GM19455 (cell line): Measurements from ENCODE around the gene IP6K1.
"Not testable (repeated sequence)": the region's sequence is repeated elsewhere in the genome, so short reads cannot be mapped to it uniquely, and the experiment has no call there.

ENCODE experiments used
- ATAC-seq: cut with Tn5 transposase; IDR thresholded peaks from one replicate; pipeline ENCODE4 v1.9.1; 2021; ENCODE audit not compliant: unreplicated experiment

Gene IP6K1

DNA sequence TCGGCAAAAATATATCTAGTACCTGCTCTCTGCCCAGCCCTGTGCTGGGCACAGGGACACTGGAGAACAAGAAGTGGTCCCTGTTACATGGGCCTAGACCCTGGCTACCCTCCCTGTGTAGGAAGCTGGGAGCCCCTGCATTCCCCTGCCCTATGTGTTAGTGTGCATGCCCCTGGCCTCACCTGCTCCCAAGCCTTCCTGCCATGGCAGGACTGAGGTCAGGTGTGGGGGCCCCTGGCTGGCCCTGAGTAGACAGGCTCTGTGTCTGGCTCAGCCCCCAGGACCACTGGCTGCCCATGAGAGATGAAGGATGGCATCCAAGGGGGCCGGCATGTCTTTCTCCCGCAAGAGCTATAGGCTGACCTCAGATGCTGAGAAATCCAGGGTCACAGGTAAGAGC, 95.5 kb downstream of the IP6K1 start:
- not testable (repeated sequence) for ATAC-seq

- ATAC-seq, result not testable (repeated sequence)
Measured at GRCh38 chr3:49689908-49690624, 96.3 kb downstream of the IP6K1 start.

- no peak for ATAC-seq
Measured at GRCh38 chr3:49689046-49689907, 97.1 kb downstream of the IP6K1 start, which contains the start of the genes MST1 and RNF123. MST1 (minus strand) TSS chr3:49689474; CDS start chr3:49688691, 783 bp downstream. RNF123 (plus strand) TSS chr3:49689557; CDS start chr3:49691166, 1,609 bp downstream.

GRCh38 chr3:49688338-49689045, 97.8 kb downstream of the IP6K1 start:
- not testable (repeated sequence) for ATAC-seq

- not testable (repeated sequence) for ATAC-seq
Measured at GRCh38 chr3:49687424-49687795, 98.9 kb downstream of the IP6K1 start.

DNA sequence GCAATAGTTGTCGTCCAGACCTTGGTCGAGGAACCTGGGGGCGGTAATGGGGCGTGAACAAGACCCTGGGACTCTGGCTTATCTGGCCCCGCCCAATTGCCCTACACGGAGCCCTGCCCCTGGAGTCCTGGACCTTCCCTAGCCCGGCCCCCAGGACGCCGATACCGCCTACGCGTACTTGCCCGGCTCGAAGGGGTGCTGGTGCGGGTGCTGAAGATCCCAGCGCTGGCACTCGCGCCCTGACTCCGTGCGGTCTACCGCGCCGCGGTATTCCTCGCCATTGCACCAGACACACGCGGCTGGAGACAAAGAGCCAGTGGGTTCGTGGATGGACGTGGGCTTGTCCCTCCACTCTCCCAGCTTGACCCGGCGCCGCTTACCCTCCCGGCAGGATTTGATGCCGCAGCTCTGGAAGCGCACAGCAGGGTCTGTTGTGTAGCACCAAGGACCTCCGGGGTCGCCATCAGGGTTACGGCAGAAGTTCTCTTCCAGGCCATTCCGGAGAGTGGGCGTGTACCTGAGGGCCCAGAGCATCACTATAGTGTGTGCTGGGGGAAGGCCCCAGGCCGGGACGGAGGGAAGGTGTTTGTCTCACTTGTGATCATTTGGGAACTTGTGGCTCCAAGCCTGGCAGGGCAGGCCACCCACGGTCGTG, 99.4 kb downstream of the IP6K1 start:
- not testable (repeated sequence) for ATAC-seq

DNA sequence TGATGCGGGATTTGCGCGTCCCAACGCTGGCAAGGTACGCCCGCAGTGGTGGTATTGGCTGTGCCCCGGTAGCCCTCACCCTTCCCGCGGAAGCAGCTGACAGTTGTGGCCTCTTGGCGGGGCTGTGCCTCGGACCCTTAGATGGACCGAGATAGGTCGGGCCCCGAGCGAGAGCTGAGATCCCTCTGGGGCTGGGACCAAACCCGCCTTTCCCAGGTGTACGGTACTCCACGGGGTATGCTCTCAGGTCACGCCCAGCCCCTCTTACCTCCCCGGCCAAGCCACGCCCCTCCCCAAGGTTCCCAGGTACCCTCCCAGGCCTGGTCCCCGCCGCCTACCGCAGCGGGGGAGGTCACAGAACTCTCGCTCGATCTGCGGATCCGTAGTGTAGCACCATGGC, 100.0 kb downstream of the IP6K1 start:
- ATAC-seq, result not testable (repeated sequence)

GRCh38 chr3:49685846-49686245, 100.5 kb downstream of the IP6K1 start:
- ATAC-seq, result not testable (repeated sequence)

- ATAC-seq, result not testable (repeated sequence)
Measured at GRCh38 chr3:49685103-49685502, 101.2 kb downstream of the IP6K1 start.

DNA sequence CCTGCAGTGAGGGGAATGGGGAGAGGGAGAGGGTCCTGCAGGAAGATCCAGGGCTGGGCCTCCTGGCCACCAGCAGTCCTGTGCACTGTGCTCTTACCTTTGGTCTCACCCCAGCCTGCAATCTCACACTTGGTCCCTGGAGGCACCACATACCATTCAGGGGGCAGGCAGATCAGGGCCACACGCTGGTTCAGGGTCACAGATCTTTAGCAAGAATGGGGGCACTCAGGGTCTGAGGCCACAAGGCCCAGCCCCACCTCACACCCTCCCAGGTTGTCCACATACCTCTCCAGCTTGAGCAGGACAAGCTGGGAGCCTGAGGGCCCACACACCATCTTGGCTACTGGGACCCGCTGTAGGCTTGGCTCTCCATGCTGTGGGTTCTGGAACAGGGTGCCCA, 101.9 kb downstream of the IP6K1 start:
- not testable (repeated sequence) for ATAC-seq

DNA sequence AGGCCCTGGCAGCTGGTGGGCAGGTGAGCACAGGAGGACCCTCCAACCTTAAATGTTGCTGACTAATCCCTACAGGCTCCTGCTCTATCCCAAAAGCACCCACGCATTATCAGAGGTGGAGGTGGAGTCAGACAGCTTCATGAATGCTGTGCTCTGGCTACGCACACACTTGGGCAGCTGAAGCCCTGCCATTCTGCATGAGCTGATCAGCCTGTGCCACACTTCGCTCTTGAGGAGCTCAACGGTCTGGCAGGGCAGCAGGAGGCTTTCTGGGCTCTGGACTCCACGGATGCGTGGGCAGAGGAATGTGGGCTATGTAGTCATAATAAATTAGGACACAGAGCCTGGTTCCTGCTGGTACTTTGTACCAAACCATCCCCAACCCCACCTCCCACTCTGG, 103.2 kb downstream of the IP6K1 start:
- no peak for ATAC-seq

- no peak for ATAC-seq
Measured at GRCh38 chr3:49681543-49681942, 104.8 kb downstream of the IP6K1 start.

DNA sequence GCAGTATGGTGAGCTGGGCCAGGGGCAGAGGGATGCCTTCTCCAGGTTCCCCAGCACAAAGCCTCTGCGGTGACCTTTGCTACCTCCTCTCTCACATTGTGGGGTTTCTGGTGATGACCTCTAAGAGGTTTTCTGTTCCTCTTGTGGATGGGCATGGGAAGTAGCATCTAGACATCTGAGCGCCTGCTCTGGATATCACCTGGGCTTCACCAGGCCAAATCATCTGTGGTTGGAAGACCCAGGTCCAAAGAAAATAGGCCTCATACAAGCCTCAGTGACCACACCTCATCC, 105.2 kb downstream of the IP6K1 start:
- ATAC-seq, result no peak

DNA sequence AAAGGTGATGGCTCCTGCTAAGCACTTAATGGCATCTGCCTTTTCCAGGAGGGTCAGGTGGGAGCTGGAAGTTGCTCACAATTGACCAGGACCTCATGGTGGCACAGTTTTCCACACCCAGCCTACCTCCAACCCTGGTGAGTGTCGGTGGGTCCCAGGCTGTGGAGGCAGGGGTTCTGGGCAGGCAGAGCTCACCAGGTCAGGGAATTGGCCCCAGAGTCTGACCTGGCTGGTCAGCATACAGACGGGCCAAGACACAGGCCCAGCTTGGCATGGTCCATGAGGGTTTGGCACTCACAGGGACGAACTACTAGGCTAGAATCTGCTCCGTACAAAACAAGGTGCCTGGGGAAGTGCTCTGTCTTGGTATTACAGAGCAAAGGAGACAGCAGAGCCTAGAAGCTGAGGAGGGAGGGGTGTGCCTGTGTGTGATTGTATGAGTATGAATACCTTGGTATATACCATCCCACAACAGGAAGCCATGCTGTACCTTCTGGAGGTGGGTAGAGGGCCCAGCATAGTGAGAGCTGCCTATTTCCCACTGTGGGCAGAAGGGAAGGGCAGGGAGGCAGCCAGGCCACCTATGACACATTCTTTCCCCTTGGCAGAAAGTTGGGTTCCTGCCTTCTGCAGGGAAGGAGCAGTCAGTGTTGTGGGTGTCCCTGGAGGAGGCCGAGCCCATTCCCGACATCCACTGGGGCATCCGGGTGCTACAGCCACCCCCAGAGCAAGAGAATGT, 105.7 kb downstream of the IP6K1 start:
- no peak for ATAC-seq

GRCh38 chr3:49675912-49676311, 110.4 kb downstream of the IP6K1 start:
- no peak for ATAC-seq

GRCh38 chr3:49674497-49674983, 111.8 kb downstream of the IP6K1 start:
- peak; percentile 32 for ATAC-seq
